Measurements from ENCODE around the gene GBE1.

GRCh38 chr3:81549831-81550230 lies 211.6 kb downstream of the GBE1 start:
- TF ChIP-seq POLR2A (IDR thresholded peaks at IDR 0.05; ENCODE audit: extremely low read depth, insufficient read length) (no peak), CTCF (IDR thresholded peaks at IDR 0.05; ENCODE audit: low read depth, low read length) (no peak), MAX (IDR thresholded peaks at IDR 0.05; ENCODE audit: low read depth, low read length) (no peak), MYC (IDR thresholded peaks at IDR 0.05; ENCODE audit: low read depth, low read length) (no peak)

Data from NB4 (cell line).